Heart left ventricle (tissue), 16 donors: Measurements from ENCODE around the gene ACSM4. TPM values are rescaled to one million over a fixed set of nuclear protein-coding genes. Genes with fewer than 3 reads are reported as not detected.
"Not testable (repeated sequence)": the region's sequence is repeated elsewhere in the genome, so short reads cannot be mapped to it uniquely, and the experiment has no call there.

Experiments
- ATAC-seq, 4 donors: fragments of 200-7000 bp; cut with Tn5 transposase; one replicate each; pipeline ENCODE4 v1.9.1; 2020 to 2022; ENCODE audit warnings: moderate library complexity in 4 of 4, mild to moderate bottlenecking in 3 of 4, moderate number of reproducible peaks in 1 of 4
- DNase-seq, 5 donors: peaks; one replicate each; pipeline ENCODE4 v3.0.0-alpha.2; 2020
- H3K27ac ChIP-seq, 12 donors: fragments of 200-600 bp; sonication (generic) in 4 of 12; one replicate each; pipeline versions ENCODE4 v1.5.0 to v1.8.0; 2016 to 2022; ENCODE audit warnings: mild to moderate bottlenecking in 2 of 12
- H3K27me3 ChIP-seq, 9 donors: fragments of 200-600 bp; sonication (generic) in 2 of 9; one replicate each; pipeline versions ENCODE4 v1.5.1 to v1.8.0; 2016 to 2022; ENCODE audit warnings: mild to moderate bottlenecking in 3 of 9
- H3K36me3 ChIP-seq, 9 donors: fragments of 200-600 bp; sonication (generic) in 2 of 9; one replicate each; pipeline versions ENCODE4 v1.5.0 to v1.8.0; 2018 to 2022; ENCODE audit warnings: mild to moderate bottlenecking in 2 of 9
- H3K4me1 ChIP-seq, 12 donors: fragments of 200-600 bp; sonication (generic) in 4 of 12; one replicate each; pipeline versions ENCODE4 v1.5.0 to v1.8.0; 2016 to 2022; ENCODE audit warnings: mild to moderate bottlenecking in 3 of 12
- H3K4me3 ChIP-seq, 12 donors: fragments of 200-600 bp; sonication (generic) in 4 of 12; one replicate each; pipeline versions ENCODE4 v1.5.0 to v1.8.0; 2017 to 2022; ENCODE audit warnings: mild to moderate bottlenecking in 9 of 12, moderate library complexity in 4 of 12
- H3K9me3 ChIP-seq, 12 donors: fragments of 200-600 bp; sonication (generic) in 4 of 12; one replicate each; pipeline versions ENCODE4 v1.5.0 to v1.8.0; 2016 to 2022; ENCODE audit warnings: mild to moderate bottlenecking in 1 of 12
- CTCF ChIP-seq, 12 donors: fragments of 200-600 bp; sonication (generic) in 4 of 12; IDR thresholded peaks; one replicate each; pipeline versions ENCODE4 v1.5.0 to v1.8.0; 2018 to 2022; ENCODE audit warnings: antibody characterized with exemption in 12 of 12, mild to moderate bottlenecking in 5 of 12
- POLR2A ChIP-seq, 2 donors: fragments of 450-650 bp; IDR thresholded peaks; one replicate each; pipeline ENCODE4 v1.6.1; 2017; ENCODE audit warnings: antibody characterized with exemption in 2 of 2, mild to moderate bottlenecking in 2 of 2, moderate library complexity in 2 of 2
- WGBS, 4 donors: extraction: QIAGEN DNeasy Blood & Tissue Kit in 2 of 4; methylation state at CpG; one replicate each; pipeline versions ENCODE4 v1.1.5 to v1.1.7; 2013 to 2018; 5-methylcytosine and 5-hydroxymethylcytosine counted together
- intact Hi-C, 10 donors: fragments of 100-400 bp; cut with DNase I; formaldehyde crosslinking; loops; one replicate each; pipeline versions ENCODE4 v1.11.1 to v1.14.2; 2022
- polyA plus RNA-seq, 2 donors: library from polyadenylated mRNA; stranded (reverse); fragments of 200-250 nt; gene quantifications; one replicate each; pipeline ENCODE4 v1.2.3, GENCODE V29; 2013
- total RNA-seq, 9 donors: library from RNA; depleted of rRNA in 2 of 9; stranded (reverse); fragments of >200 nt in 2 of 9; fragmentation: NEBNext Ultra II Directional in 3 of 9; extraction: Animal tissue kit (Norgen Biotek cat#: 25700) in 3 of 9; gene quantifications; one replicate each; pipeline versions ENCODE4 v1.1.0 to v1.2.4, GENCODE V29; 2016 to 2023
- donor health status: ischemic (EF 13 %, LVEDD 7.1; RV severe dilation, severe dysfunction).
- donor health status: healthy with polysubstance abuse.
- donor health status: DM: no; HTN: yes; CAD: no.
- donor health status: DM: no; HTN: no; CAD: no.
- donor health status: ischemic (EF 25% LVEDD 6.9; RV normal size, moderate dysfunction).
- donor health status: ischemic (EF 25% LVEDD 5.7; RV mildly dilated, moderate dysfunction).
- donor health status: healthy.
- donor health status: DM: yes; HTN: yes; CAD: no.
- donor health status: ischemic (EF 35%, LVEDD 5.7; RV mildly dilated, moderate dysfunction).
- donor health status: nonischemic (EF 11% LVEDD 7.7; RV severe dilation, severe dysfunction).
- donor health status: DM: yes; HTN: yes; CAD: no.
- donor health status: PGD.
- donor health status: ischemic (EF 29% LVEDD 5.4; RV normal size, mild dysfunction).
- donor health status: nonischemic (EF 23%, LVEDD 6.1; RV moderate dilation, normal function).

ACSM4 gene
- total and polyA plus RNA-seq, 11 donors, result not detected

- H3K9me3 ChIP-seq, result no peaks in the 10 kb centered on the region
- H3K4me3 ChIP-seq, result no peak overlapping the region
- H3K36me3 ChIP-seq, result no peaks in the 10 kb centered on the region
- H3K4me1 ChIP-seq, result no peaks in the 10 kb centered on the region
- 62 to 75% (median 69%) methylated on average over 5 of the region's 5 CpGs for WGBS, 4 donors
- no peak for ATAC-seq
- intact Hi-C loops, result no loop called here
- TF ChIP-seq CTCF (IDR thresholded peaks at IDR 0.05) (no peak), POLR2A (IDR thresholded peaks at IDR 0.05) (no peak)
- no peaks in the 10 kb centered on the region for H3K27me3 ChIP-seq
- no peak overlapping the region for H3K27ac ChIP-seq
- no peak for DNase-seq
Measured at GRCh38 chr12:7269273-7269672, 34.6 kb upstream of the ACSM4 start.

- WGBS, 4 donors, result 85 to 90% (median 88%) methylated on average over 5 of the region's 5 CpGs
Measured at GRCh38 chr12:7271893-7272514, 31.9 kb upstream of the ACSM4 start.

GRCh38 chr12:7275482-7275881 is 28.4 kb upstream of the ACSM4 start:
- H3K4me1 ChIP-seq, H3K27me3 ChIP-seq, ATAC-seq, H3K4me3 ChIP-seq, H3K36me3 ChIP-seq, DNase-seq, H3K27ac ChIP-seq, intact Hi-C loops: not testable (repeated sequence)
- peaks cover 0 to 18% (median 0%) of the 10 kb centered on the region in 12 donors for H3K9me3 ChIP-seq

More at GRCh38 chr12:7271893-7272514, 31.9 kb upstream of the ACSM4 start:
- TF ChIP-seq POLR2A (IDR thresholded peaks at IDR 0.05) (no peak), CTCF (IDR thresholded peaks at IDR 0.05) (no peak)
- no peak overlapping the region for H3K4me3 ChIP-seq
- H3K27me3 ChIP-seq, result no peaks in the 10 kb centered on the region
- no peaks in the 10 kb centered on the region for H3K36me3 ChIP-seq
- intact Hi-C loops, result no loop called here
- no peak overlapping the region for H3K27ac ChIP-seq
- peaks cover 0 to 12% (median 0%) of the 10 kb centered on the region in 12 donors for H3K9me3 ChIP-seq
- ATAC-seq (no peak), DNase-seq (no peak)
- no peaks in the 10 kb centered on the region for H3K4me1 ChIP-seq

GRCh38 chr12:7282844-7283243 is 21.0 kb upstream of the ACSM4 start:
- Histone ChIP-seq H3K36me3 (no peaks in the 10 kb centered on the region), H3K4me1 (no peaks in the 10 kb centered on the region), H3K9me3 (peaks cover 0 to 24% (median 4%) of the 10 kb centered on the region in 12 donors), H3K4me3 (no peak overlapping the region), H3K27me3 (peaks cover 0 to 7% (median 0%) of the 10 kb centered on the region in 9 donors), H3K27ac (no peak overlapping the region)
- TF ChIP-seq CTCF (IDR thresholded peaks at IDR 0.05) (no peak), POLR2A (IDR thresholded peaks at IDR 0.05) (no peak)
- ATAC-seq (no peak), DNase-seq (no peak)
- WGBS, 4 donors, result 65 to 72% (median 67%) methylated on average over 2 of the region's 2 CpGs
- intact Hi-C loops, result no loop called here

GRCh38 chr12:7289743-7290142 is 14.1 kb upstream of the ACSM4 start:
- 46 to 49% (median 47%) methylated on average over 2 of the region's 2 CpGs for WGBS, 4 donors
- intact Hi-C loops, result no loop called here

GRCh38 chr12:7290588-7290987 is 13.3 kb upstream of the ACSM4 start:
- intact Hi-C loops, H3K27ac ChIP-seq, ATAC-seq, H3K4me3 ChIP-seq, H3K4me1 ChIP-seq, H3K36me3 ChIP-seq, DNase-seq, H3K27me3 ChIP-seq: not testable (repeated sequence)
- H3K9me3 ChIP-seq, result peaks cover 0 to 29% (median 6%) of the 10 kb centered on the region in 12 donors
- 20 to 23% (median 22%) methylated on average over 1 of the region's 1 CpG for WGBS, 4 donors

More at GRCh38 chr12:7289743-7290142, 14.1 kb upstream of the ACSM4 start:
- TF ChIP-seq CTCF (IDR thresholded peaks at IDR 0.05) (no peak), POLR2A (IDR thresholded peaks at IDR 0.05) (no peak)
- ATAC-seq, result no peak
- H3K4me1 ChIP-seq, result no peaks in the 10 kb centered on the region
- no peak overlapping the region for H3K27ac ChIP-seq
- no peak overlapping the region for H3K4me3 ChIP-seq
- no peaks in the 10 kb centered on the region for H3K27me3 ChIP-seq
- no peak for DNase-seq
- no peaks in the 10 kb centered on the region for H3K36me3 ChIP-seq
- H3K9me3 ChIP-seq, result peaks cover 0 to 36% (median 8%) of the 10 kb centered on the region in 12 donors
